CD4-positive, alpha-beta T cell treated with Interleukin-21 for 1 hour (primary cell): ENCODE measurements around the gene LMAN1.

Experiments used
- DNase-seq: peaks from one replicate; pipeline ENCODE4 v3.0.0-alpha.2; 2020

LMAN1 gene, protein sequence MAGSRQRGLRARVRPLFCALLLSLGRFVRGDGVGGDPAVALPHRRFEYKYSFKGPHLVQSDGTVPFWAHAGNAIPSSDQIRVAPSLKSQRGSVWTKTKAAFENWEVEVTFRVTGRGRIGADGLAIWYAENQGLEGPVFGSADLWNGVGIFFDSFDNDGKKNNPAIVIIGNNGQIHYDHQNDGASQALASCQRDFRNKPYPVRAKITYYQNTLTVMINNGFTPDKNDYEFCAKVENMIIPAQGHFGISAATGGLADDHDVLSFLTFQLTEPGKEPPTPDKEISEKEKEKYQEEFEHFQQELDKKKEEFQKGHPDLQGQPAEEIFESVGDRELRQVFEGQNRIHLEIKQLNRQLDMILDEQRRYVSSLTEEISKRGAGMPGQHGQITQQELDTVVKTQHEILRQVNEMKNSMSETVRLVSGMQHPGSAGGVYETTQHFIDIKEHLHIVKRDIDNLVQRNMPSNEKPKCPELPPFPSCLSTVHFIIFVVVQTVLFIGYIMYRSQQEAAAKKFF

DNA sequence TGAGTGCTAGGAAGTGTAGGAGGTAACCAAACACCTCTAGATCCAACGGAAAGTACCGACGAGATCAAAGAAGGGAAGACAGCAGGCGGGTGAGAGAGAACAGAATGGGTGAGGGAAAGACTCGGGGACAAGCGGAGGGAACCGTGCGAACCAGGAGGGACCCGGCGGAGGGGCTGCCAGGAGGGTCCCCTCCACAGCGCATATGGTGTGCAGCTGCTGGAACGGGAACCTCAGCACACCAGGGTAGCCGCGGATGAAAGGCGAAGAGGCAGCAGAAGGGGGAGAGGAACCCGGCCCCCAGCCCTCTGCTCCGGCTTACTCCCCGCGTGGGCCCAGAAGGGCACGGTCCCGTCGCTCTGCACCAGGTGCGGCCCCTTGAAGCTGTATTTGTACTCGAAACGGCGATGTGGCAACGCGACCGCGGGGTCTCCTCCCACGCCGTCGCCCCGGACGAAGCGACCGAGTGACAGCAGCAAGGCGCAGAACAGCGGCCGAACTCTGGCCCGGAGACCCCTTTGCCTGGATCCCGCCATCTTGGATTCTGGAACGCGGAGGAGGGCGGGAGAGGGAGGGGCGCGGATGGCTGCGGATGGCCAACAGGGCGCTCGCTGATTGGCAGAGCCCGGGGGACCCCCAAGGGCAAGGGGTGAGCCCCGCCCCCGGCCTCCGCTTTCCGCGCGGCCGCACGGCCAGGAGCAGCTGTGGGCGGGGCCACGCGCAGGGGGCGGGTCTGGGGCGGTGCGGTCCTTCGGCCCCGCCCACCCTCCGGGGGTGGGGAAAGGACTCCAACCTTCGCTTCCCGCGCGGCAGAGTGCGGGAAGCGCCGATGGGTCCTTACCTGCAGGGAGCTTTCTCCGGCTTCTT is at the start of gene LMAN1:
LMAN1 (minus strand) TSS at position 554 of the 864 bp plus-strand sequence; CDS start at position 533, 21 bp downstream.
- peak; percentile 93 for DNase-seq

DNA sequence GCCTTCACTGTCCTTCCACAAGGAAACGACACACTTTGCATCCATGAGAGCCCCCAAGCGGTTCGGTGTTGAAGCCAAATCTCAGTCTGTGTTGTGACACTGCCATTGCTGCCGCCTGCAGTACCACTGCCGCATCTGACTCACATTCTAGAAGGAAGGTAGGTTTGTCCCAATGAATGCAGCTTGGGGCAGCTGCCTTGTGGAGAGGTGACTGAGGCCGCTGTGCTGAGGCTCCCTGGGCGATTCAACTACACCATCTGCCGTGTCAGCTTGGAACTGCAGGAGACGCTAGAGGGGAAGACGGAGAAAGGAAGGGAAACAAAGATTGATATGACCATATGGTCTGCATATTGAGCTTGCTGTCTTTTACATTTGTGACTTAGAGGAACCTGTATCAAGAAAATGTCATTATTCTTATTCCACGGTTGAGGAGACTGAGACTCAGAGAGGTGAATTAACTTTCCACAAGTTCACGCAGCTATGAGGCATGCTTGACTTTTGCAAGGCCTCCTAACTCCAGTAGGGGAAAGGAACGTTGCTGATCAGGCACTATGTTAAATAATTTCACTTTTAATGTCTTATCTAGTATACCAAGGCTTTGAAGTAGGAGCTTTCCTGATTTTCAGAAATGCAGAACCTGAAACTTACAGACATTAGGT is 43.5 kb upstream of the LMAN1 start:
- peak; percentile 64 for DNase-seq

DNA sequence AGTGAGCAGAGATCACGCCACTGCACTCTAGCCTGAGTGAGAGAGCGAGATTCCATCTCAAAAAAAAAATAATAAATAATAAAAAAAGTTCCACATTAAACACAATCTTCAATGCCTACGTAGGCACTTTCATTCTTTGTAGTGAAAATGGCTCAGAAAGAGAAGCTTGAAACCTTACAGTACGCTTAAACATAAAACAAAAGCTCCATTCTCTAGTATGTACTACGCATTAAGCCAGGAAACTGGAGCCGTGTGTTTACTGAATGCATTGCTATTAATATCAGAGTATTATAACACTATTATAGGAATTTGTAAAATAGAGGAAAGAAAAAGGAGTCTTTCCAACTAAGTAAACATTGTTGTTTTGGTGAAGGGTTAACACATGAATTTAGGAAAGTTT is 41.3 kb upstream of the LMAN1 start:
- DNase-seq = no peak

DNA sequence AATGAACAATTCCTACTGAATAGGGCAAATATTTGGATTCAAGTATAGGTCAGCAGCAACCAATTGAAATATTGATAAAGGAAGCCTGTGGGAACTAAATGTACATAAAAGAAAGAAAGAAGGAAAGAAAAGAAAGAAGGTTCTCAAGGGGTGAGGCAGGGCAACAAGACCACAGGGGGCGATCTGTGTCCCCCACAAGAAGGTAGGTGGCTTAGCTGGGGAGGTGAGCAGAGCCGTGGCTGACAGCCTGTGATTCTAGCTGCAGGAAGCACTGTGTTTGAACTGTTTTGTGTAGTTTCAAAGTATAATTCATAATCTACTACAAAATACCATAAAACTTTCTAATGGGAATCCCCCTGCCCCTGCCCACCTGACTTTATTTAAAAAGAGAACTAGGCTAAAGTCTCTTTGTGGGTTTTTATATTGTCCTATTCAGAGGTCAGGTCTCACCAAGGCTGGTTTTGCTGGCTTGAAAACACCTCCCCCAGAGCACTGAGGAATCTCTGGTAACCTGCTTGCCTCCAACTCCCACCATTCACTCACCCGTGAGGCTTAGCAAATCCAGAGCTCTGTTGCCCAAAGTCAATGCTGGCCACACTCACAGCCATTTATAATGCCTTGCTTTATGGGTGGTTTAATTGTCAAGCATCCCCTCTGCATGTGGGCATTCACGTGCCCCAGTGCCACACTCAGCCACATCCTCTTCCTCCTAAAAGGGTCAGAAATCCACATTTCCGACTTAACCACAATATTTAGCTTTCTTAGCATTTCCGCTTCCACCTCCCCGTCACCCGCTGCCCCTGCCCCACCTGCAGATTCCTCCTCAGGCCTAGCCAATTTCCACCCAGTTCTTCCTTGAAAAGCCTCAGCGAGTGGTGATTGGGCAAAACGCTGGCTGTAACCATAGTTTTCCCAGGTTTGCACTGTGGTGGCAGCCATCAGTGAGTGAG is 36.4 kb upstream of the LMAN1 start:
- DNase-seq = no peak

DNA sequence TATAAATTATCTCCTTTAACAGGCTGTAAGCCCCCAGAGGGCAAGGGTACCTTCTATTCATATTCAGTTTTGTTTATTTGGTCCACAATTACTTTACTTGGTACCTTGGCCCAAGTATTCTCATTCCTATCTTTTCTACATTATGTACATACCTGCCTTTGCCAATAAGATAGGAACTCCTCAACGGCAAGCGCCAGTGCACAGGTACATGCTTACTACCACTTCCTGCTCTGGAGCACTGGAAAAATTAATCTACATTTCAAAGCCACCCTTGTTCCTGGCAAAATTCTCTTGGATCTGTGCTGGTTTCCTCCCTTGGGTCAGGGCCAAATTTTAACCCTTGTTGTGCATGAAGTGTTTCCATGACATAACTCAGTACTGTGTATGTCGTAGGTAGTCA is 34.3 kb upstream of the LMAN1 start:
- DNase-seq = no peak

DNA sequence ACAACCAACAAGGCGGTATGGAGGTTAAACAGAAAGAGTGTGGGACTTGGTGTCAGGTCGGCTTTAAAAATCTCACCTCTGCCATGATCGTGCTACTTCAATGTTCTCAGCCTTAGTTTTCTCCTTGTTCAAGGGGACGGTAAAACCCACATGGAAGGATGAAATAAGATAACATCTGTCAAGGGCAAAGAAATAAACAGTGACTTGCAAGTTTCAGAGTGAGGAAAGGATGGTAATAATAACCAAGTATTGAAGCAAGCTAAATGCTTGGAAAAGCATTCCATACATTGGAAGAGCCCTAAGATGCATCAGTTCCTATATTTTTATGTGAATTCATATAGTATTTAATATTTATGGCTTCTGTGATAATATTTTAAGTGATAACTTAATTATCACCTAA is 29.8 kb upstream of the LMAN1 start:
- no peak for DNase-seq

DNA sequence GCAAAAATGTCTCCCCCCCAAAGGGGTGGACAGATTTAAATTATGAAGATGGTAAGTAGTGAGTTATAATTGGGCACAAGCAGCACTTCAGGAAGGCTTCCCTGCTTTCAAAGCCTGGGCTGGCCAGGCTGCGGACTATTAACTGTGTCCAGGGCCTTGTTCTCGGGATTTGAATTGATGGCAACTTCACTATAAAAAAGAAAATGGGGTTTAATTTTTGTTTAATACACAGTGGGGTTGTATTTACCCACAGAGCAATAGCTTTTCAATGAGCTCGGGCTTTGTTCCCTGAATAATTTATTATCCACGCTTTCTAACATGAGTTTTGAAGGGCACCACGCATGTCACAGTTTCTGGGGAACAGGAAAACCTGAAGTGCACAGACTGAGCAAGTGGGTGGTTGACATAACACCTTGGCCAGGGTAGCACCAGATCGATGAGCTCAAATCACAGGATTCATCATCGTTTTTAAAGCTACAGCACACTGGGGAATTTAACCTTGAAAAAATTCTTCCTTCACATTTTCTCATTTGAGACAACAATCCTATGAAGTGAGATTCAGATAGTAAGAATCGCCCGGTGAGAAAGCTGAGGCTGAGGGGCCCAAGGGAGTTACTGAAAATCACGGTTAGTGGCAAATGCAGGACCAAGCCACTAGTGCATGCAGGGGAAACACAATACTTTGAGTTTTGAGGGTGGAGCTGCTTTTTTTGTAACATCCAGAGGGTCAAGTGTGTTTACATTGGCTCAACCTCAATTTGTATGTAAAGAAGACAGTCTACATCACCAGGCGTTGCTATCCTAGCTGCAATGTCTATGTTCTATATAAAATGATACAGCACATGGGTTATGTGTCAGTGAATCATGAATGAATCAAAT is 28.9 kb upstream of the LMAN1 start:
- no peak for DNase-seq

DNA sequence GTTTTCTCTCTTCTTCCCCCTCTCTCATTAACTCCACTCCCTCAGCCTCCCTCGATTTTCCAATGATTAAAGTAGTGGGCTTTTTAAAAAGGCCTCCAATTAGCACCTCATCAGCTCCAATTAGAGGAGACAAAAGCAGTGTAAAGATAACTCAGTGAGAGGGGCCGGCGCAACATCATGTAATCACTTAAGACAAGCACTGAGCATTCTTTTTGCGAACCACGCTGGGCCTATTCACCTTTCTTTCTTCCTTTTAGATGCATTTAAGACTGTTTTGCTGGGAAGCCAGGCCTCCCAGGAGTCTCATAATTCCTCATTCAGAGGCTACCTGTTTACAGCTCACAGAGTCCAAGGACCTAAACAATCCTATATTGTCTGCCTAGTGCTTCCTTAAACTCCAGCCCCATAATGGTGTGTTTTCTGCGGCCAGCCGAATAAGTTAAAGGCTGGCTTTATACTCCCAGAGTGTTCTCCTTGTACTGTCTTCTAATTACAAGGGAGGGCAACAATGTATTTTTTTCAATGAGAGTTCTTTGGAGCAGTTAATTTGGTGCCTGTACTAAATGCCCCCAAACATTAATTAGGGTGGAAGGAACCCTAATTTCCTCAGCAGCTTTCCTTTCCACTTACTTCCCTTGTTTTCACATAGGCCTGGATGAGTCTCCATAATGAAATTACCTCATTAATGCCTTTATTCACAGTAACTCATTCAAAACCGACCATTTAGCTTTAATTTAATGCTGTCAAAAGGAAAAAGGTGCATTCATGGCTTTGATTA is 28.0 kb upstream of the LMAN1 start:
- DNase-seq = no peak

DNA sequence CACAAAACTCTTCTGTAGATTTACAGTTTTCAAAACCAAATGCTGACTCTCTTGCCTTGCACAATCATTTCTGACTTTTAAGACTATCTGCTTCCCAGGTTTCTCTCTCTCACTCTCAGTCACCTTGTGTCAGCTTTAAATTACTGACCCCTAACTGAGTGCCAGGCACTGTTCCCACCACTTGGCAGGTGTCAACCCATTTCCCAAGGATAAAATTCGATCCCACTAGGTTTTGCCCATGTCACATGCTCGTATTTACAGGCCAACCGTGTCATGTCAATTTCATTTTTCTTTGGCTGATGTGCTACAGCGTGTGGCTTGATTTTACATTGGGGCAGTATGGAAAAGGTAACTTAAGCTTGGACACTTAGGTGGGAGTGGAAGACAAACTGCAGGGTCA is 26.1 kb upstream of the LMAN1 start:
- no peak for DNase-seq

DNA sequence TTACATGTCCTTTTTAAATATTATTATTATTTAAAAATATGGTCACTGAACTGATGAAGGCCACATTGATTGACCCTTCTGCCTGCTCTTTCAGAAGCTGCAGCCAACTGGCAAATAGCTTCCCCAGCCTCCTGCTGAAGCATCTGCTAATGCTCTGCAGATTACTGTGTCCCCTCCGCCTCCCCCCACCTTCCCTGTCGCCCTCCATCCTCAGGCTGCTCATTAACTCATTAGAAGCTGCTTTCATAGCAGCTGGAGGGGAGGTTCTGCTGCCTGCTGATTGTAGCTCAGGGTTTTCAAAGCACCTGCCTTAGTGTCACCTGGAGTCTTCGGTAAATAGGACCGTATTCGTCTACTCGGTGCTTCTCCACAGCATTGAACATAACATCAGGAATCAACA is 24.8 kb upstream of the LMAN1 start:
- no peak for DNase-seq

DNA sequence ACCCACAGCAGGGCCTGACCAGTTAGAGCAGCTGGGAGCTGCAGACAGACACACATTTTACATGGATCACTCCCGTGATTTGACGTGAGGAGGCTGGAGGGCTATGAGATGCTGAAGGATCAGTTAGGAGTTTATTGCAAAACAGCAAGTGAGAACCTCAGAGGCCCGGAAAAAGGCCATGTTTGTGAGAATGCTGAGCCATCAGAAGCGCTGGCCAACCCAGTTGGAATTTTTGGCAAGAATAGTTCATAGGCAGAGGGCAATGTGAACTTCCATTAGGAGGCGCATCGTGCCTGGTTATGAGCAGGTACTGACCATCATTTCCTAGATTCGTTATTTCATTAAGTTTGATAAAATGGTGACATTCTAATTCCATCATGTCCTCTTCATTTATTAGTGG is 23.3 kb upstream of the LMAN1 start:
- no peak for DNase-seq

DNA sequence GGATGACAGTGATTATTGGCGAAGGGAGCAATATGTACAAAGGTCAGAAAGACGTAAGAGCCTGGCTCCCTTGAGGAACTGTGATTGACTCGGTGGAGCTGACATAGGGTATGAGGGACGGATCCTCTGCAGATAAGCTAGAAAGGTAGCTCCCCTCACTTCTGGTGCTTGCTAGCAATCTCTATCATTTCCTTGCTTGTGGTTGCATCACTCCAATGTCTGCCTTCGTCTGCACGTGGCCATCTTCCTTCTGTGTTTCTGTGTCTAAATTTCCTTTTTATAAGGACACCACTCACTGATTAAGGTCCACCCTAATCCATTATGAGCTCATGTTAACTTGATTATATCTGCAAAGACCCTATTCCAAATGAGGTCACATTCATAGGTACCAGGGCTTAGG is 22.9 kb upstream of the LMAN1 start:
- no peak for DNase-seq

DNA sequence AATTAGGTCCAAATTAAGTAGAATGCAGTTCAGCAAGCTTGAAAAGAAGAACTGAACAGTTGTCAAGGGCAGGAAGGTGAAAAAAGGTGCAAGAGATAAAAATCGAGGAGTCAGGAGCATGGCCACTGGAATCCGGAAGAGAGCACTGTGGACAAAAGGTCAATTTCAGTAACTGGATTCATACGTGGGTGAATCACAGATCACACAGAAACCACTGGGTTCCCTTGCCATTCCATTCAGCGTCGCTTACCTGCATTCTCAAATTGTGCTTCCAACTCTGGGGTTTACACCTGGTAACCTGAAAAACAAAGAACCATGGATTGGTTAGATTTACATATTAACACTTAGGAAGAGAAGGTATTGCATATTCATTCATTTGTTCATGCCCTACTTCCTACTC is 21.6 kb upstream of the LMAN1 start:
- DNase-seq = no peak

DNA sequence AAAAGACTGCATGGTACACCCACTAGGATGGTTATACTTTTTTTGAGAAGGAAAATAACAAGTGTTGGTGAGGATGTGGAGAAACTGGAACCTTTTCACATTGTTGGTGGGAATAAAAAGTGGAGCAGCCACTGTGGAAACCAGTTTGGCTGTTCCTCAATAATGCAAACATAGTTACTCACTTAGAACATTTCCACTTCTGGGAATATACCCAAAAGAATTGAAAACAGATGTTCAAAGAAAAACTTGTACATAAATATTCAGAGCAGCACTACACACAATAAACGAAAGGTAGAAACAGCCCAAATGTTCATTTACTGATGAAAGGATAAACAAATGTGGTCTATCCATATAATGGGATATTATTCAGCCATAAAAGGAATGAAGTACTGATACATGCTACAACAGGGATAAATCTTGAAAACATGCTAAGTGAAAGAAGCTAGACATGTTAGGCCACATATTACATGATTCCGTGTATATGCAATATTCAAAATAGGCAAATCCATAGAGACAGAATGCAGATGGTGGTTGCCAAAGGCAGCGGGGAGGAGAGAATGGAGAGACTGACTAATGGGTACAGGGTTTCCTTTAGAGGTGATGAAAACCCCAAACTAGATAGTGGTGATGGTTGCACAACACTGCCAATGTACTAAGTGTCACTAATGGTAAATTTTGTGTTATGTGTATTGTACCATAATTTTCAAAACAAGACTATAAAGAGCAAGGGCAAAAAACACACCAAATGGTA is 20.9 kb upstream of the LMAN1 start:
- no peak for DNase-seq

DNA sequence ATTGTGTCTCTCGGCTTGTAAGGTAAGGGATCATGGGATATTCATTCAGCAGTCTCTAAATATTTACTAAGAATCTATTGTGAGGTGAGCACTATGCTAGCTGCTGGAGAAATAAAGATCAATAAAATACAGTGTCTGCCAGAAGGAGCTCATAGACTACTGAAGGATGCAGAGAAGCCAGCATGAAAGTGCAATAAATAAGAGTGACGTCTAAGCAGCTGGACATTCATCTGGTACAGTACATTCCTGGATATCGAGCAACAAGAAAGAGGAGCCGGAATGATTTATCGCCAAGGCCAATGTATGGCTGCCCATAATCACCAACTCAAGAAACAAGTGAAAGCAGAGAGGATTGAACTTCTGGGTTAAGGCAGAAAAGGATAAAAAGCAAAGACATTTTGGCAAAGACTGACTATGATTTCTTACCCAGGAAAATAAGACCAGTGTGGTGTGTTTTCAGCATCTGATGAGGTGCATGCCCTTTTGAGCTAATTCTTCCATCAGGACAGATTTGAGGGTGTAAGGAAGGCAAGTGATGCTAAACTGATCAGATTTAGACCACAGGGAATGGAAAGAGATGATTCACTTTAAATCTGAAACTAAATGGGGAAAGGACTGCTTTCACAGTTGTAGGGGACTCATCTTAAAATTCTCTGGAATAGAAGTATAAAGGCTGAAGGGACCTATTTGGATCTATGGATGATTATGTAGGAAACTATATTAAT is 18.7 kb upstream of the LMAN1 start:
- DNase-seq = no peak

DNA sequence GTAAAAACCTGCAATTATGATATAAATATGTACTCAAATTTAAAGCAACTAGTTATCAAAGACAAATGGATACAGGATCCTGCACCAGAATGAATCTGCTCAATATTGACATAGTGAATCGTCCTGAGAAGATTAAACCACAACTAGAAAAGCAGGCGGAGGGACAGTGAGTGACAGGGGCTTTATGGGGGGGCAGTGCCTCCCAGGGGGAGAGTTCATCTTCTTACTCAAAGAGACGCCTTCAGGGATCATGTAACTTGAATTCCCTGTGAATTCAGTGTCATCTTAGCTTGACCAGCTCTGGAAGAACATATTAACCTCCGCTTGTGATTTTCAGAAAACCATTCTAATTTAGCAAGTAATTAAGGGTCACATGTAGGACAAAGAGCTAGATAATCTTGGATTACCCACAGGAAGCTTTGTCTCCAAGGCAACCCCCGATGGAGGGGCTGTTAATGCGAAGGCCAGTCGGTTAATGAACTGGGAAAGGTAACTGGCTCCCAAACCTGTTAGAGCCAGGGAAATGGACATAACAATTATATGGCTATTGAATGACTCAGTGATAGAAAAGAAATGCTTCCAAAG is 17.4 kb upstream of the LMAN1 start:
- no peak for DNase-seq

DNA sequence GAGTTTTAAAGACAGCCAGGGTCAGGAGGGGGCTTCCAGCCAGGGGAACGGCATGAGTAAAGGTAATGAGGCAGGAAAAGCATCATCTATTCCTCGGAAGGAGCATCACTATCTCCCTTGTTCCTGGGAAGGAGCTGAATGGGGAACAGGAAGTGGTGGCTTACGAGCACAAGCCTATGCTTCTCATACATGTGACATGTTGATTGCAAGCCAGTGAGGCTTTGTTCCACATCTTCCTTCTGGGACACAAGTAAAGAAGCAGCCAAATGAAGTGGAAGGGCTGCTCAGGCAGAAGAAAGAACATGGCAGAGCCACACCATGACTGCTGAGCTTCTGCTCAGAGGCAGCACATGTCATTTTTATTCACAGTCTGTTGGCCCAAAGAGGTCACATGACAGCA is 15.1 kb upstream of the LMAN1 start:
- DNase-seq = no peak

DNA sequence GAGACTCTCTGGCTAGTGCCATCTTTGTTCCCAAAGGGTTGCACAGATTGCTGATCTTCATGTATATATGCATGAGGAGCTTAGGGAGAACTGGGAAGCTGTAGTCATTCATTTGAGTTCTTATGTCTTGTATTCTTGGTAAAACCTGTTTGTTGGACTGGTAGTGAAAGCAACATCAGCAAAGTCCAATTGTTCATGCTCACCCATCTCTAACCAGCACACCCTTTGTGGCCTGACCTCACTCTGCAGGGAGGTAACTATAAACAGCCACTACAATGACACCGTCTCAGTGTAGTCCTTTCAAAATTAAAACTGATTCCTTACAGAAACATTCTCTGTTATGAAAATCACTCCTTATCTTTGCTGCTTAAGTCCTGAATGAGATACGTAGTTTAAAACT is 13.9 kb upstream of the LMAN1 start:
- no peak for DNase-seq

DNA sequence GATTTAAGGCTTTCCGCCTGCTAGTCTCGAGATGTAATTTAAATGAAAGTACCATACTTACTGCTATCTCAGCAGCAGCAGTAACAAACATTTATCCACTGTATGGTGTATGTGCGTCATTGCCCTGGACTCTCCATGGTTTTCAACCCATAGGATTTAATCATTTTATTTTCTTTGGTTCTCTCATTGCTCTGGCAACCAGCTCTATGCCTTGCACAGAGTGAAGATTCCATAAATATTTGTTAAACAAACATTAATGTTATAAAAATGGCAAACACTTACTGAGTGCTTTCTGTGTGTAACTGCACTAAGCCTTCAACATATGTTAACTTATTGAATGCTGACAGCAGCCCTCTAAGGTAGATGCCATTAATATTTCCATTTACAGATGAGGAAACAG is 1.3 kb upstream of the LMAN1 start:
- DNase-seq = no peak
